H1 (cell line): ENCODE measurements around the gene SAMD14. TPM values are rescaled to one million over a fixed set of nuclear protein-coding genes. Genes with fewer than 3 reads are reported as not detected.

ENCODE experiments used
- CTCF ChIA-PET: fragments of 300-600 bp; sonication (Branson Sonifier 250); formaldehyde crosslinking; loops from one replicate; lab custom pipeline; 2021; ENCODE audit not compliant: partially characterized antibody; lab: Charles Lee
- POLR2A ChIA-PET: fragments of 300-600 bp; sonication (Branson Sonifier 250); formaldehyde crosslinking; loops from one replicate; lab custom pipeline; 2021; ENCODE audit warnings: inconsistent platforms; ENCODE audit not compliant: partially characterized antibody; lab: Charles Lee
- DNase-seq, 2 experiments: peaks; one replicate each; pipeline versions ENCODE4 v3.0.0 to v3.0.0-alpha.2; 2010 to 2022; ENCODE audit warnings: low spot score in 2 of 2, low read depth in 1 of 2, mixed read lengths in 1 of 2
- FAIRE-seq: peaks from 2 replicates; lab custom pipeline; 2011; peaks lifted over from hg19 to GRCh38; lab: Jason Lieb, UNC
- H2AFZ ChIP-seq: 2 replicates; pipeline ENCODE4 v1.8.1; 2012; ENCODE audit warnings: low read length, inconsistent platforms
- H2AK5ac ChIP-seq: 2 replicates; pipeline ENCODE4 v1.6.1; 2013; ENCODE audit warnings: low read depth, low read length
- H2BK120ac ChIP-seq: replicated peaks from 2 replicates; pipeline ENCODE3; 2013; ENCODE audit warnings: low read depth, low read length, inconsistent platforms
- H2BK12ac ChIP-seq: 2 replicates; pipeline ENCODE4 v1.6.1; 2013; ENCODE audit warnings: low read depth, low read length
- H2BK15ac ChIP-seq: 2 replicates; pipeline ENCODE4 v1.6.1; 2013; ENCODE audit warnings: low read length
- H2BK20ac ChIP-seq: 2 replicates; pipeline ENCODE4 v1.6.1; 2013; ENCODE audit warnings: low read length
- H2BK5ac ChIP-seq: 2 replicates; pipeline ENCODE4 v1.6.1; 2013; ENCODE audit warnings: low read depth, low read length
- H3K14ac ChIP-seq: 2 replicates; pipeline ENCODE4 v1.6.1; 2013; ENCODE audit warnings: inconsistent platforms; ENCODE audit not compliant: insufficient read length
- H3K18ac ChIP-seq: 2 replicates; pipeline ENCODE4 v1.6.1; 2013; ENCODE audit warnings: low read length; ENCODE audit errors: extremely low read depth
- H3K23ac ChIP-seq: 2 replicates; pipeline ENCODE4 v1.6.1; 2013; ENCODE audit warnings: inconsistent platforms; ENCODE audit not compliant: insufficient read length
- H3K23me2 ChIP-seq: 2 replicates; pipeline ENCODE4 v1.6.1; 2013; ENCODE audit warnings: low read depth, low read length
- H3K27ac ChIP-seq: 2 replicates; pipeline ENCODE4 v1.6.1; 2011; ENCODE audit warnings: low read depth, low read length, inconsistent platforms
- H3K27me3 ChIP-seq, 4 experiments: replicated peaks in 1 of 4; 1 replicate in 1 of 4; 2 replicates in 3 of 4; pipeline versions ENCODE4 v1.6.1 to v1.8.1; 2011 to 2013; ENCODE audit warnings: low read length in 3 of 4, mild to moderate bottlenecking in 3 of 4, inconsistent platforms in 2 of 4, mixed read lengths in 2 of 4, moderate library complexity in 1 of 4; ENCODE audit not compliant: control insufficient read depth in 3 of 4, insufficient read depth in 3 of 4; ENCODE audit errors: extremely low read depth in 1 of 4
- H3K36me3 ChIP-seq, 4 experiments: 2 replicates each; pipeline versions ENCODE4 v1.6.1 to v1.8.1; 2011 to 2013; ENCODE audit warnings: mild to moderate bottlenecking in 4 of 4, low read length in 3 of 4, moderate library complexity in 2 of 4, control low read depth in 1 of 4, inconsistent platforms in 1 of 4; ENCODE audit not compliant: insufficient read depth in 4 of 4, control insufficient read depth in 2 of 4
- H3K4ac ChIP-seq: replicated peaks from 2 replicates; pipeline ENCODE3; 2013; ENCODE audit warnings: low read length, low read depth, mixed read lengths, inconsistent platforms; ENCODE audit not compliant: insufficient read length
- H3K4me1 ChIP-seq, 4 experiments: replicated peaks in 1 of 4; 1 replicate in 1 of 4; 2 replicates in 3 of 4; pipeline versions ENCODE4 v1.6.1 to v1.8.1; 2011 to 2013; ENCODE audit warnings: low read length in 3 of 4, inconsistent platforms in 2 of 4, mixed read lengths in 1 of 4; ENCODE audit not compliant: insufficient read depth in 4 of 4, control insufficient read depth in 3 of 4
- H3K4me2 ChIP-seq, 2 experiments: 2 replicates each; pipeline versions ENCODE4 v1.6.1 to v1.8.1; 2011 to 2013; ENCODE audit warnings: low read depth in 2 of 2, low read length in 2 of 2, control low read depth in 1 of 2, inconsistent platforms in 1 of 2, mild to moderate bottlenecking in 1 of 2; ENCODE audit not compliant: insufficient read depth in 1 of 2
- H3K4me3 ChIP-seq, 4 experiments: fragments of 200-600, 300-600 bp in 1 of 4; sonication (generic), shearing (Covaris generic), sonication (Bioruptor Twin) in 1 of 4; 2 replicates each; pipeline versions ENCODE4 v1.5.1 to v1.8.1; 2011 to 2016; ENCODE audit warnings: low read length in 4 of 4, low read depth in 3 of 4, control low read depth in 2 of 4, inconsistent platforms in 2 of 4, mild to moderate bottlenecking in 2 of 4, mixed read lengths in 1 of 4, moderate library complexity in 1 of 4; ENCODE audit not compliant: insufficient read depth in 2 of 4; ENCODE audit errors: extremely low read depth in 1 of 4
- H3K56ac ChIP-seq: replicated peaks from 2 replicates; pipeline ENCODE3; 2013; ENCODE audit warnings: low read depth, mild to moderate bottlenecking, mixed read lengths, low read length, inconsistent platforms; ENCODE audit not compliant: insufficient read length
- H3K79me1 ChIP-seq: 2 replicates; pipeline ENCODE4 v1.6.1; 2013; ENCODE audit warnings: low read depth, low read length, control low read depth
- H3K79me2 ChIP-seq, 2 experiments: 2 replicates each; pipeline versions ENCODE4 v1.6.1 to v1.8.1; 2012 to 2013; ENCODE audit warnings: low read length in 2 of 2, mild to moderate bottlenecking in 2 of 2, inconsistent platforms in 1 of 2; ENCODE audit not compliant: insufficient read depth in 2 of 2, control insufficient read depth in 1 of 2
- H3K9ac ChIP-seq, 4 experiments: replicated peaks in 1 of 4; 1 replicate in 1 of 4; 2 replicates in 3 of 4; pipeline versions ENCODE4 v1.6.1 to v1.8.1; 2011 to 2013; ENCODE audit warnings: low read depth in 3 of 4, low read length in 3 of 4, control low read depth in 2 of 4, mild to moderate bottlenecking in 2 of 4, moderate library complexity in 2 of 4, inconsistent platforms in 1 of 4; ENCODE audit errors: extremely low read depth in 1 of 4
- H3K9me3 ChIP-seq, 2 experiments: 2 replicates each; pipeline versions ENCODE4 v1.6.1 to v1.8.1; 2012 to 2013; ENCODE audit warnings: mild to moderate bottlenecking in 2 of 2, moderate library complexity in 2 of 2, control low read depth in 1 of 2, inconsistent platforms in 1 of 2, low read depth in 1 of 2, low read length in 1 of 2, mixed read lengths in 1 of 2; ENCODE audit not compliant: insufficient read depth in 2 of 2
- H4K20me1 ChIP-seq, 2 experiments: replicated peaks in 1 of 2; 2 replicates each; pipeline versions ENCODE3 to v1.8.1; 2011 to 2013; ENCODE audit warnings: inconsistent platforms in 2 of 2, low read length in 2 of 2, mild to moderate bottlenecking in 1 of 2; ENCODE audit not compliant: insufficient read depth in 2 of 2, control insufficient read depth in 1 of 2
- H4K5ac ChIP-seq: 2 replicates; pipeline ENCODE4 v1.6.1; 2013; ENCODE audit warnings: low read length, low read depth, mixed read lengths, inconsistent platforms; ENCODE audit not compliant: insufficient read length
- H4K8ac ChIP-seq: 2 replicates; pipeline ENCODE4 v1.8.0; 2013; ENCODE audit warnings: mild to moderate bottlenecking, moderate library complexity, low read length, inconsistent platforms; ENCODE audit not compliant: insufficient read depth; ENCODE audit errors: extremely low read depth
- H4K91ac ChIP-seq: replicated peaks from 2 replicates; pipeline ENCODE3; 2013; ENCODE audit warnings: low read length, mixed read lengths, inconsistent platforms; ENCODE audit not compliant: insufficient read length
- BACH1 ChIP-seq: IDR thresholded peaks from 2 replicates; pipeline ENCODE4 v1.6.1; 2012; ENCODE audit warnings: low read length, improper control_type of control experiment
- BRCA1 ChIP-seq: IDR thresholded peaks from 2 replicates; pipeline ENCODE4 v1.6.1; 2012; ENCODE audit warnings: low read depth, low read length, improper control_type of control experiment
- EZH2 ChIP-seq: fragments of 200-600 bp; sonication (generic); IDR thresholded peaks from 2 replicates; pipeline ENCODE4 v1.7.1; 2012; ENCODE audit warnings: low read depth, mild to moderate bottlenecking, moderate library complexity, low read length, inconsistent platforms; ENCODE audit not compliant: severe bottlenecking
- POLR2A ChIP-seq, 2 experiments: IDR thresholded peaks; 1 replicate in 1 of 2; 2 replicates in 1 of 2; pipeline ENCODE4 v1.6.1; 2011; ENCODE audit warnings: low read depth in 2 of 2, low read length in 2 of 2, mild to moderate bottlenecking in 2 of 2; ENCODE audit errors: control extremely low read depth in 1 of 2
- SIN3A ChIP-seq, 2 experiments: IDR thresholded peaks in 1 of 2; conservative IDR thresholded peaks in 1 of 2; 2 replicates each; pipeline ENCODE4 v1.6.1; 2011 to 2012; ENCODE audit warnings: low read length in 2 of 2, improper control_type of control experiment in 1 of 2, low read depth in 1 of 2, mild to moderate bottlenecking in 1 of 2
- SIX5 ChIP-seq: IDR thresholded peaks from 2 replicates; pipeline ENCODE4 v1.6.1; 2011; ENCODE audit warnings: mild to moderate bottlenecking, low read depth, low read length
- ZNF274 ChIP-seq: IDR thresholded peaks from 2 replicates; pipeline ENCODE4 v1.7.0; 2012; ENCODE audit warnings: low read length, borderline replicate concordance; ENCODE audit errors: extremely low read depth
- WGBS, 2 experiments: shearing (Covaris generic) in 1 of 2; methylation state at CpG; one replicate each; pipeline versions ENCODE4 v1.1.6 to v1.1.7; 2013 to 2015; ENCODE audit warnings: low lambda C conversion rate in 2 of 2, mixed read lengths in 2 of 2, inconsistent platforms in 1 of 2, low coverage in 1 of 2, missing lambda C conversion rate in 1 of 2; ENCODE audit not compliant: insufficient replicate concordance in 2 of 2, insufficient coverage in 1 of 2, insufficient read length in 1 of 2; ENCODE audit errors: extremely low coverage in 1 of 2, missing lambda C conversion rate in 1 of 2; 5-methylcytosine and 5-hydroxymethylcytosine counted together
- polyA plus RNA-seq, 7 experiments: library from polyadenylated mRNA; depleted of rRNA in 3 of 7; stranded (reverse) in 5 of 7; unstranded in 2 of 7; fragments of >200 nt in 5 of 7; fragments of 200-250 nt in 2 of 7; gene quantifications; 1 replicate in 5 of 7; 2 replicates in 1 of 7; 4 replicates in 1 of 7; pipeline versions ENCODE4 v1.2.1 to v1.2.3, GENCODE V29; 2011 to 2013; ENCODE audit warnings: missing spikeins in 2 of 7, mixed read lengths in 2 of 7
- total RNA-seq: library from RNA; stranded (reverse); fragmentation: NEBNext Ultra II Directional; extraction: Animal tissue kit (Norgen Biotek cat#: 25700); gene quantifications from 2 replicates; pipeline ENCODE4 v1.2.1, GENCODE V29; 2021

SAMD14 gene
- total and polyA plus RNA-seq, 2 of the 8 experiments (the other 6 are each of a cell fraction or from before 2014, with no cell fraction given): 5.7 to 5.8 TPM

GRCh38 chr17:50070908-50071680 is 58.9 kb downstream of the SAMD14 start:
- 93% methylated on average over 16 of the region's 16 CpGs; no CpG with 5 or more reads in 1 of the 2 experiments for WGBS, 2 experiments
- POLR2A ChIA-PET: no interaction called here
- no peak for FAIRE-seq
- TF ChIP-seq SIX5 (no peak), BRCA1 (no peak), BACH1 (no peak), SIN3A (conservative IDR thresholded peaks at IDR 0.05 in 1 of 2, IDR thresholded peaks at IDR 0.05 in 1 of 2; ENCODE audit: low read depth in 1 of 2, low read length in 2 of 2) (no peak), POLR2A (IDR thresholded peaks at IDR 0.05; ENCODE audit: control extremely low read depth in 1 of 2, low read depth in 2 of 2, low read length in 2 of 2) (no peak), EZH2 (no peak), ZNF274 (no peak)

More at GRCh38 chr17:50070908-50071680, 58.9 kb downstream of the SAMD14 start:
- Histone ChIP-seq H2AFZ (no peak overlapping the region), H3K27ac (no peak overlapping the region), H3K9ac (no peak overlapping the region), H3K4me1 (no peaks in the 10 kb centered on the region), H3K4me3 (no peak overlapping the region), H2BK12ac (no peak overlapping the region), H3K18ac (no peak overlapping the region), H3K79me1 (no peaks in the 10 kb centered on the region), H2BK15ac (no peak overlapping the region), H2BK5ac (no peak overlapping the region), H4K8ac (no peak overlapping the region), H2BK20ac (no peak overlapping the region), H3K4ac (no peak overlapping the region), H3K14ac (no peak overlapping the region), H3K79me2 (no peaks in the 10 kb centered on the region), H3K36me3 (peaks cover 0 to 5% (median 2%) of the 10 kb centered on the region in 4 experiments; a peak in 3 of 8 replicates), H3K9me3 (peaks cover 0 to 3% of the 10 kb centered on the region in 2 experiments; a peak in 1 of 4 replicates), H2AK5ac (no peak overlapping the region), H3K56ac (no peak overlapping the region), H4K20me1 (peaks cover 0 to 2% of the 10 kb centered on the region in 2 experiments), H4K91ac (no peak overlapping the region), H2BK120ac (no peak overlapping the region), H4K5ac (no peak overlapping the region), H3K23me2 (no peaks in the 10 kb centered on the region), H3K27me3 (no peaks in the 10 kb centered on the region), H3K4me2 (no peak overlapping the region), H3K23ac (no peak overlapping the region)
- CTCF ChIA-PET: interaction anchor here (1.1 to 5.4 kb wide), 2 partner anchors 8 to 14 kb away, joined by 4 to 49 read pairs; no protein-coding TSS in a partner anchor
- no peak for DNase-seq
